Stimulated activated CD8-positive, alpha-beta memory T cell treated with anti-CD3 and anti-CD28 coated beads, Interleukin-15, amount 100 ng/mL, for 4 hours (primary cell): Measurements from ENCODE around the gene CDC123.
"Not testable (repeated sequence)": the region's sequence is repeated elsewhere in the genome, so short reads cannot be mapped to it uniquely, and the experiment has no call there.

Experiments used
- DNase-seq, 2 donors: peaks; one replicate each; pipeline ENCODE4 v3.0.0-alpha.2; 2020; ENCODE audit warnings: low read depth in 2 of 2

CDC123 gene, protein sequence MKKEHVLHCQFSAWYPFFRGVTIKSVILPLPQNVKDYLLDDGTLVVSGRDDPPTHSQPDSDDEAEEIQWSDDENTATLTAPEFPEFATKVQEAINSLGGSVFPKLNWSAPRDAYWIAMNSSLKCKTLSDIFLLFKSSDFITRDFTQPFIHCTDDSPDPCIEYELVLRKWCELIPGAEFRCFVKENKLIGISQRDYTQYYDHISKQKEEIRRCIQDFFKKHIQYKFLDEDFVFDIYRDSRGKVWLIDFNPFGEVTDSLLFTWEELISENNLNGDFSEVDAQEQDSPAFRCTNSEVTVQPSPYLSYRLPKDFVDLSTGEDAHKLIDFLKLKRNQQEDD

GRCh38 chr10:12195603-12196506 lies at the start of gene CDC123, which contains the start of gene NUDT5:
TSS of gene CDC123 (plus strand) at chr10:12196188. CDS start at chr10:12196246, 58 bp downstream.
TSS of gene NUDT5 (minus strand) at chr10:12195891. CDS start at chr10:12186291, 9,600 bp downstream.
- DNase-seq, result peak; percentile 64 to 65

GRCh38 chr10:12150163-12150562 lies 45.8 kb upstream of the CDC123 start:
- no peak for DNase-seq

- DNase-seq, result no peak
Measured at GRCh38 chr10:12154516-12154915, 41.5 kb upstream of the CDC123 start.

- no peak for DNase-seq
Measured at GRCh38 chr10:12156367-12157123, 39.4 kb upstream of the CDC123 start.

- no peak for DNase-seq
Measured at GRCh38 chr10:12158111-12158510, 37.9 kb upstream of the CDC123 start.

DNA sequence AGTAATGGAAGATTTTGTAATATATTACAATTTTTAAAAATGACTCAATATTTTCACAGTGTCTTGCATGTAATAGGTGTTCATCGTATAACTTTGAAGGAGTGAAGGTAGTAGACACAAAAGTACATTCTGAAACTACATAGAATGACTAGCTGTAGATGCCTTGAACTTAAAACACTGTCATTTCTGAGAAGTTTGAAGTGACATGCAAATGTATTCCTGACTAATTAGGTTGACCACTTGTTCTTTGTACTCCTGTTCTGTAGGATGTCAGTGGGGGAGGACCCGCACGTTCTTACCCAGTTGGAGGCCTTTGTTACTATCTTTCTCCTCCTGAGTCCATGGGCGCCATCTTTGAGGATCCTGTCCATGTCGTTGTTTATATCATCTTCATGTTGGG lies 35.3 kb upstream of the CDC123 start:
- no peak for DNase-seq

- no peak for DNase-seq
Measured at GRCh38 chr10:12162927-12163326, 33.1 kb upstream of the CDC123 start.

- no peak for DNase-seq
Measured at GRCh38 chr10:12164085-12164484, 31.9 kb upstream of the CDC123 start.

- no peak for DNase-seq
Measured at GRCh38 chr10:12165036-12165435, 31.0 kb upstream of the CDC123 start.

DNA sequence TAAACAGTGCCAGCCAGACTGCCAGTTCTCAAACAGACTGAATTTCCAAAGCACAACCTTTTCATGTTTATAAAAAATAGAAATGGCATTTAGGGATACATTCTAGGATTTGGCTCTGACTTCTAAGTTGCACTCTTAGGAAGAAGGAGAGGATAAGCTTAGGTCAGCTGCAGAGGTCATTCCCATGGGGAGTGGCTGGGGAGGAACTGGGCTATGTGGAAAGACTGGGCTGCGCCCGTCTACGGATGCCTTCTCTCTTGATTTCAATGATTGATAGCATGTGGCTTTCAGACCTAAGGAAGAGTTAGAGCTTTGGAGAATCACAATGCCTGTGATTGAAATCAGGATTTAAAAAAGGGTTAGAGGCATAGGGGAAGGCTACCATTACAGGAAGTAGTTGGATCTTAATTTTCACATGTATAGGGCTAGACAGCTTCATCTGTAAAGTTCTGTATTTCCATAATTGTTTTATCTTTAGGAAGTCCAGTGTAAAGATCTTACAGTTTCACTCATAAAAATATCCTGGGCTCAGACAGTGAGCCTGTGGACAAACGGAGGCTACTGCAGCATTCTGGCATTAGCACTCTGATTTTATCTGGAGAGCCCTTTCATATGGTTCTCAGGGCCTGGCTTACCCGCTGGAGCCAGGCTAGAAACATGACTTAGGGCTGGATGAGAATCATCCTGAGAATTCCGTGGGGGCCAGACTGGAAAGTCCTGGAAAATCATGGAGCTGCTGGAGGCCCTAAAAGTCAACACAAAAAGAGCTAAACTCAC lies 29.8 kb upstream of the CDC123 start:
- DNase-seq, result no peak

- DNase-seq, result not testable (repeated sequence)
Measured at GRCh38 chr10:12171512-12171911, 24.5 kb upstream of the CDC123 start.

- no peak for DNase-seq
Measured at GRCh38 chr10:12177642-12178041, 18.3 kb upstream of the CDC123 start.

GRCh38 chr10:12179606-12180170 lies 16.3 kb upstream of the CDC123 start:
- DNase-seq, result no peak

GRCh38 chr10:12180221-12180974 lies 15.6 kb upstream of the CDC123 start:
- no peak for DNase-seq

GRCh38 chr10:12181065-12181775 lies 14.8 kb upstream of the CDC123 start:
- DNase-seq, result peak; percentile 44 to 65

DNA sequence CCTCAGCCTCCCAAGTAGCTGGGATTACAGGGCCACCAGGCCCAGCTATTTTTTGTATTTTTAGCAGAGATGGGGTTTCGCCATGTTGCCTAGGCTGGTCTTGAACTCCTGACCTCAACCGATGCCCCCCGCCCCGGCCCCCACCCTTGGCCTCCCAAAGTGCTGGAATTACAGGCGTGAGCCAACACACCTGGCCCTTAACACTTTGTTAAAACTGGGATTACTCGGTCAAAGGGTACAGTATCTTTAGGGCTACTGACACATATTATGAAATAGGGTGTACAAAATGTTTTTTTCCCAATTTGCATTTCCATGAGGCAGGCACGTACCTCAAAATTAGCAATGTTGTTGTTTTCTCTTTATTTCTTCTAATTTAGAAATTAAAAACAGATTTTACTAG lies 11.8 kb upstream of the CDC123 start:
- no peak for DNase-seq

GRCh38 chr10:12186323-12186722 lies 9.7 kb upstream of the CDC123 start:
- DNase-seq, result no peak

DNA sequence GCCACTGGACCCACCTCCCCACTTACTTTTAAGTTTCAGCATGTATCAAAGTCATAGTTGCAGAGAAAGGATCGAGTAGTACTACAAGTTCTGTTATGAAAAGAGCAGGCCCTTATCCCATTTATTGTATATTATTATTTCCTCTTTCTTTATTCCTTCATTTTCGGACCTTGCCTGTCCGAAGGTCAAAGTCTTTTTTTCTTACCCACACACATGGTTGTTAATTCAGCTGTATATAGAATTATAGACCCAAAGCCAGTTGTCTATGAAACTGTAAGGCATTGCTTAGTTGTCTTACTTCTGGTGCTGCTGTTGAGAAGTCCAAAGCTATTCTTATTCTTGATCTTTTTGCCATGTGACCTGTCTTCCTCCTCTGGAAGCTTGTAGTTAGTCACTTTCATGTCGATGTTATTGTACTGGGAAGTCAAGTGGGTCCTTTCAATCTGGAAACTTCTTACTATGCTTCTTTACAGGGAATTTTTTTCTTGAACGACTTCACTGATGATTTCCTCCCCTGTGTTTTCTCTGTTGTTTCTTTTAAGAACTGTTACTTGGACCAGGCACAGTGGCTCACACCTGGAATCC lies 8.6 kb upstream of the CDC123 start:
- no peak for DNase-seq

- DNase-seq, result no peak
Measured at GRCh38 chr10:12188656-12189055, 7.3 kb upstream of the CDC123 start.
